Stimulated activated naive CD8-positive, alpha-beta T cell treated with anti-CD3 and anti-CD28 coated beads, Interleukin-15, Interleukin-2, amounts not matched to agents 100 U/mL and 50 U/mL, for 24 hours (primary cell): Measurements from ENCODE around the gene DNLZ.

Experiments used
- ATAC-seq: fragments of 150-1000 bp; cut with Tn5 transposase; one replicate; pipeline ENCODE4 v1.10.0; 2021
- DNase-seq: peaks from one replicate; pipeline ENCODE4 v3.0.0; 2021

The DNLZ gene

GRCh38 chr9:136316896-136317676 lies 46.5 kb downstream of the DNLZ start:
- no peak for DNase-seq

GRCh38 chr9:136316271-136316751 lies 47.2 kb downstream of the DNLZ start:
- no peak for DNase-seq
- ATAC-seq: peak; percentile 21

More at GRCh38 chr9:136316896-136317676, 46.5 kb downstream of the DNLZ start:
- no peak for ATAC-seq

- ATAC-seq: no peak
- DNase-seq: no peak
Observed at GRCh38 chr9:136314944-136315343, 48.6 kb downstream of the DNLZ start.

GRCh38 chr9:136314056-136314416 lies 49.5 kb downstream of the DNLZ start:
- DNase-seq (no peak), ATAC-seq (no peak)

GRCh38 chr9:136313111-136314055 lies 50.2 kb downstream of the DNLZ start:
- ATAC-seq: no peak

GRCh38 chr9:136312436-136312835 lies 51.1 kb downstream of the DNLZ start:
- ATAC-seq (peak; percentile 74), DNase-seq (peak; percentile 56)

More at GRCh38 chr9:136313111-136314055, 50.2 kb downstream of the DNLZ start:
- DNase-seq: no peak

- ATAC-seq: no peak
- DNase-seq: no peak
Observed at GRCh38 chr9:136312009-136312375, 51.6 kb downstream of the DNLZ start.

GRCh38 chr9:136311051-136312008 lies 52.2 kb downstream of the DNLZ start:
- ATAC-seq: no peak
- no peak for DNase-seq

- DNase-seq: no peak
- ATAC-seq: no peak
Observed at GRCh38 chr9:136310273-136311030, 53.1 kb downstream of the DNLZ start.

- ATAC-seq: no peak
- DNase-seq: no peak
Observed at GRCh38 chr9:136309806-136310220, 53.7 kb downstream of the DNLZ start.
